ENCODE measurements around the gene CDH23. TPM values are rescaled to one million over a fixed set of nuclear protein-coding genes. Genes with fewer than 3 reads are reported as not detected.

The CDH23 gene
- polyA plus RNA-seq, 4 donors, result 0.75 to 2.0 (median 1.3) TPM

GRCh38 chr10:71726580-71727104 lies 329.9 kb downstream of the CDH23 start:
- no peak for DNase-seq (ENCODE audit: low read depth in 4 of 4, low spot score in 2 of 4)

- no peak for DNase-seq (ENCODE audit: low read depth in 4 of 4, low spot score in 2 of 4)
These were observed 330.5 kb downstream of the CDH23 start for GRCh38 chr10:71727105-71727737.

- DNase-seq (ENCODE audit: low read depth in 4 of 4, low spot score in 2 of 4), result no peak
These were observed 331.3 kb downstream of the CDH23 start for GRCh38 chr10:71727738-71728737.

GRCh38 chr10:71729161-71729636 lies 332.5 kb downstream of the CDH23 start:
- DNase-seq (ENCODE audit: low read depth in 4 of 4, low spot score in 2 of 4), result no peak

GRCh38 chr10:71731791-71732190 lies 335.1 kb downstream of the CDH23 start:
- no peak for DNase-seq (ENCODE audit: low read depth in 4 of 4, low spot score in 2 of 4)

GRCh38 chr10:71734797-71735196 lies 338.1 kb downstream of the CDH23 start:
- DNase-seq (ENCODE audit: low read depth in 4 of 4, low spot score in 2 of 4), result no peak

- DNase-seq (ENCODE audit: low read depth in 4 of 4, low spot score in 2 of 4), result no peak
These were observed 339.2 kb downstream of the CDH23 start for GRCh38 chr10:71735709-71736569.

- DNase-seq (ENCODE audit: low read depth in 4 of 4, low spot score in 2 of 4), result no peak
These were observed 339.8 kb downstream of the CDH23 start for GRCh38 chr10:71736570-71736952.

- no peak for DNase-seq (ENCODE audit: low read depth in 4 of 4, low spot score in 2 of 4)
These were observed 340.5 kb downstream of the CDH23 start for GRCh38 chr10:71737001-71737833.

- no peak for DNase-seq (ENCODE audit: low read depth in 4 of 4, low spot score in 2 of 4)
These were observed 341.1 kb downstream of the CDH23 start for GRCh38 chr10:71737834-71738197.

GRCh38 chr10:71739358-71739900 lies 342.7 kb downstream of the CDH23 start:
- DNase-seq (ENCODE audit: low read depth in 4 of 4, low spot score in 2 of 4), result no peak

GRCh38 chr10:71740069-71740653 lies 343.4 kb downstream of the CDH23 start:
- no peak for DNase-seq (ENCODE audit: low read depth in 4 of 4, low spot score in 2 of 4)

- no peak for DNase-seq (ENCODE audit: low read depth in 4 of 4, low spot score in 2 of 4)
These were observed 344.3 kb downstream of the CDH23 start for GRCh38 chr10:71741029-71741428.

GRCh38 chr10:71741671-71742070 lies 345.0 kb downstream of the CDH23 start:
- DNase-seq (ENCODE audit: low read depth in 4 of 4, low spot score in 2 of 4), result no peak

- no peak for DNase-seq (ENCODE audit: low read depth in 4 of 4, low spot score in 2 of 4)
These were observed 345.8 kb downstream of the CDH23 start for GRCh38 chr10:71742301-71743088.

- DNase-seq (ENCODE audit: low read depth in 4 of 4, low spot score in 2 of 4), result no peak
These were observed 346.5 kb downstream of the CDH23 start for GRCh38 chr10:71743089-71743838.

- DNase-seq (ENCODE audit: low read depth in 4 of 4, low spot score in 2 of 4), result no peak
These were observed 347.1 kb downstream of the CDH23 start for GRCh38 chr10:71743866-71744265.
